ENCODE data around the gene PCDH9. TPM values are rescaled to one million over a fixed set of nuclear protein-coding genes. Genes with fewer than 3 reads are reported as not detected.

Gene PCDH9
- total RNA-seq, 4 donors from 2014 or later, result 0.37 to 2.4 (median 1.5) TPM

- Histone ChIP-seq H3K36me3 (no peaks in the 10 kb centered on the region), H3K9me3 (no peaks in the 10 kb centered on the region), H3K27ac (no peak overlapping the region), H3K4me3 (no peak overlapping the region), H3K4me1 (no peaks in the 10 kb centered on the region), H3K27me3 (no peaks in the 10 kb centered on the region)
- TF ChIP-seq POLR2A (IDR thresholded peaks at IDR 0.05) (no peak), EP300 (IDR thresholded peaks at IDR 0.05; ENCODE audit: low read depth) (no peak), POLR2AphosphoS5 (IDR thresholded peaks at IDR 0.05) (no peak), CTCF (IDR thresholded peaks at IDR 0.05) (no peak)
- DNase-seq, result no peak
- in situ Hi-C loops (cut with MboI; ENCODE audit: low pct_ligation_motif_present in 1 of 4, low pct_unique_long_range_greater_than_20kb in 1 of 4, low sequenced_read_pairs in 3 of 4), result no loop called here
- intact Hi-C loops (cut with DNase I; ENCODE audit: low total_unique reads), result no loop called here
Observed at GRCh38 chr13:67217880-67218279, 12.3 kb downstream of the PCDH9 start.

GRCh38 chr13:67216864-67217263 is 13.3 kb downstream of the PCDH9 start:
- H3K27me3 ChIP-seq, result no peaks in the 10 kb centered on the region
- 75 to 76% methylated on average over 3 to 4 of the region's 4 CpGs for WGBS, 2 donors (ENCODE audit: low coverage in 1 of 2)
- no peak for TF ChIP-seq EP300 (IDR thresholded peaks at IDR 0.05; ENCODE audit: low read depth)
- no peak for TF ChIP-seq POLR2A (IDR thresholded peaks at IDR 0.05)
- DNase-seq, result no peak
- H3K4me1 ChIP-seq, result no peaks in the 10 kb centered on the region
- H3K36me3 ChIP-seq, result no peaks in the 10 kb centered on the region
- H3K4me3 ChIP-seq, result no peak overlapping the region
- H3K27ac ChIP-seq, result no peak overlapping the region
- in situ Hi-C loops (cut with MboI; ENCODE audit: low pct_ligation_motif_present in 1 of 4, low pct_unique_long_range_greater_than_20kb in 1 of 4, low sequenced_read_pairs in 3 of 4), result no loop called here
- intact Hi-C loops (cut with DNase I; ENCODE audit: low total_unique reads), result no loop called here
- no peaks in the 10 kb centered on the region for H3K9me3 ChIP-seq

GRCh38 chr13:67210208-67210607 is 19.9 kb downstream of the PCDH9 start:
- in situ Hi-C loops (cut with MboI; ENCODE audit: low pct_ligation_motif_present in 1 of 4, low pct_unique_long_range_greater_than_20kb in 1 of 4, low sequenced_read_pairs in 3 of 4), result no loop called here
- no peaks in the 10 kb centered on the region for H3K36me3 ChIP-seq
- H3K4me1 ChIP-seq, result no peaks in the 10 kb centered on the region
- no peak overlapping the region for H3K4me3 ChIP-seq
- DNase-seq, result no peak
- H3K9me3 ChIP-seq, result no peaks in the 10 kb centered on the region
- no peak overlapping the region for H3K27ac ChIP-seq
- no peaks in the 10 kb centered on the region for H3K27me3 ChIP-seq
- no peak for TF ChIP-seq CTCF (IDR thresholded peaks at IDR 0.05)
- TF ChIP-seq POLR2AphosphoS5 (IDR thresholded peaks at IDR 0.05), result no peak
- no peak for TF ChIP-seq EP300 (IDR thresholded peaks at IDR 0.05; ENCODE audit: low read depth)
- TF ChIP-seq POLR2A (IDR thresholded peaks at IDR 0.05), result no peak
- intact Hi-C loops (cut with DNase I; ENCODE audit: low total_unique reads), result no loop called here

GRCh38 chr13:67208552-67208951 is 21.6 kb downstream of the PCDH9 start:
- no peak for DNase-seq
- Histone ChIP-seq H3K4me1 (no peaks in the 10 kb centered on the region), H3K9me3 (no peaks in the 10 kb centered on the region), H3K27ac (no peak overlapping the region), H3K4me3 (no peak overlapping the region), H3K27me3 (no peaks in the 10 kb centered on the region), H3K36me3 (no peaks in the 10 kb centered on the region)
- intact Hi-C loops (cut with DNase I; ENCODE audit: low total_unique reads) (no loop called here), in situ Hi-C loops (cut with MboI; ENCODE audit: low pct_ligation_motif_present in 1 of 4, low pct_unique_long_range_greater_than_20kb in 1 of 4, low sequenced_read_pairs in 3 of 4) (no loop called here)
- WGBS, 2 donors (ENCODE audit: low coverage in 1 of 2), result 49 to 50% methylated on average over 1 of the region's 1 CpG
- TF ChIP-seq CTCF (IDR thresholded peaks at IDR 0.05) (no peak), POLR2A (IDR thresholded peaks at IDR 0.05) (no peak), EP300 (IDR thresholded peaks at IDR 0.05; ENCODE audit: low read depth) (no peak), POLR2AphosphoS5 (IDR thresholded peaks at IDR 0.05) (no peak)

- Histone ChIP-seq H3K27me3 (no peaks in the 10 kb centered on the region), H3K9me3 (no peaks in the 10 kb centered on the region), H3K4me1 (no peaks in the 10 kb centered on the region), H3K4me3 (no peak overlapping the region), H3K36me3 (no peaks in the 10 kb centered on the region), H3K27ac (no peak overlapping the region)
- intact Hi-C loops (cut with DNase I; ENCODE audit: low total_unique reads) (no loop called here), in situ Hi-C loops (cut with MboI; ENCODE audit: low pct_ligation_motif_present in 1 of 4, low pct_unique_long_range_greater_than_20kb in 1 of 4, low sequenced_read_pairs in 3 of 4) (no loop called here)
- 43 to 54% methylated on average over 1 of the region's 1 CpG for WGBS, 2 donors (ENCODE audit: low coverage in 1 of 2)
- no peak for DNase-seq
- TF ChIP-seq POLR2AphosphoS5 (IDR thresholded peaks at IDR 0.05) (no peak), CTCF (IDR thresholded peaks at IDR 0.05) (no peak), EP300 (IDR thresholded peaks at IDR 0.05; ENCODE audit: low read depth) (no peak), POLR2A (IDR thresholded peaks at IDR 0.05) (no peak)
Observed at GRCh38 chr13:67204764-67205163, 25.4 kb downstream of the PCDH9 start.
